Middle frontal gyrus (tissue), 1 donor: Measurements from ENCODE around the gene HOPX.
"Not testable (repeated sequence)": the region's sequence is repeated elsewhere in the genome, so short reads cannot be mapped to it uniquely, and the experiment has no call there.

Experiments used
- DNase-seq: peaks from one replicate; pipeline ENCODE4 v3.0.0-alpha.2; 2015; ENCODE audit warnings: low spot score; ENCODE audit errors: extremely low spot score

Gene HOPX, protein sequence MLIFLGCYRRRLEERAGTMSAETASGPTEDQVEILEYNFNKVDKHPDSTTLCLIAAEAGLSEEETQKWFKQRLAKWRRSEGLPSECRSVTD

DNA sequence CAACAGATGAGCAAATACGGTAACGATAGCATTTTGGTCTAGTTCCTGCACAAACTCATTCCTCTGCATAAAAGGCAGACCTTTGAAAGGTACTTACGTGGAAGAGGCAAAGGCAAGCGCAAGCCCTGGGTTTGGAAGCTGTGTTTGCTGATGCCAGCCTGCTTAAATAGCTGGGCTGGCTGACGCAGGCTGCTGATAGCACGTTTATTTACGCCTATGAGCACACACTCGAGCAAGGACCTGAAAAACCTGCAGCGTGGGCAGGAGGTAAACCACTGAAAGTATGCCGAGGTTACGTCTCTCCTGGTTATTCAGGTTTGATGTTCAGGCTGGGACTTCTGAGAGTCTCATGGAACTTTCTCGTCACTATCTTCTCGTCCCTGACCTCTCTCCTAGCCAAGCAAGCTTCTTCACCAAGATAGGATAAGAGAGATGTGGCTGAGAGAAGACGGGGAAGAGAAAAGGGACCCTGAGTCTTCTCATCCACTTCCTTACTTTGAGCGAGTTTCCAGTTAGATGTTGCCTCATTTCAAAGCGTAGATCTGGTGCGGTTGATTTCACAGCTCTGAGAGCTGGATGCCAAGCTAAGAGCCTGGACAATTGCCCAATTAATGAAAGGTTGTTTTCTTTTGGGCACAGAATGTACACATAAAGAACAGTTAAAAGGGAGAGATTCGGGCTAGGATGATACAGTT, at the start of gene HOPX:
HOPX (minus strand) TSS at position 139 of the 695 bp plus-strand sequence. CDS start 23,480 bp downstream, outside the sequence.
- DNase-seq = no peak

DNA sequence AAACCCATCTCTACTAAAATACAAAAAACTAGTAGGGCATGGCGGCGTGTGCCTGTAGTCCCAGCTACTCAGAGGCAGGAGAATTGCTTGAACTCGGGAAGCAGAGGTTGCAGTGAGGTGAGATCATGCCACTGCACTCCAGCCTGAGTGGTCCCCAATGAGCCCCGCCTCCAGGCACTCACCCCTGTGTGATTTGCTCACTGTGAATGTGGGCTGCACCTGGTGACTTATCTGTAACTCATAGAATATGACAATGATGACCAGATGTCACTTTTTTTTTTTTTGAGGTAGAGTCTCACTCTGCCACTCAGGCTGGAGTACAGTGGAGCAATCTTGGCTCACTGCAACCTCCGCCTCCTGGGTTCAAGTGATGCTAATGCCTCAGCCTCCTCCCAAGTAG, 49.0 kb upstream of the HOPX start:
- no peak for DNase-seq

- no peak for DNase-seq
Observed at GRCh38 chr4:56728512-56728911, 47.4 kb upstream of the HOPX start.

- no peak for DNase-seq
Observed at GRCh38 chr4:56727150-56727549, 46.1 kb upstream of the HOPX start.

DNA sequence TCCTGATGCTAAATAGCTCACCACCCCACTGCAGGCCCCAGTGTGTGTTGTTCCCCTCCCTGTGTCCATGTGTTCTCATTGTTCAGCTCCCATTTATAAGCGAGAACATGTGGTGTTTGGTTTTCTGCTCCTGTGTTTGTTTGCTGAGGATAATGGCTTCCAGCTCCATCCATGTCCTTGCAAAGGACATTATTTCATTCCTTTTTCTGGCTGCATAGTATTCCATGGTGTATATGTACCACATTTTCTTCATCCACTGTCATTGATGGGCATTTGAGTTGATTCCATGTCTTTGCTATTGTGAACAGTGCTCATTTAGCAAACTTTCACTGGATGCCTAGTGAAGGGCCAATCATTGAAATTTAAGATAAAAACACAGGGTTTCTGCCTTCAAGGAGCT, 45.5 kb upstream of the HOPX start:
- DNase-seq = not testable (repeated sequence)

DNA sequence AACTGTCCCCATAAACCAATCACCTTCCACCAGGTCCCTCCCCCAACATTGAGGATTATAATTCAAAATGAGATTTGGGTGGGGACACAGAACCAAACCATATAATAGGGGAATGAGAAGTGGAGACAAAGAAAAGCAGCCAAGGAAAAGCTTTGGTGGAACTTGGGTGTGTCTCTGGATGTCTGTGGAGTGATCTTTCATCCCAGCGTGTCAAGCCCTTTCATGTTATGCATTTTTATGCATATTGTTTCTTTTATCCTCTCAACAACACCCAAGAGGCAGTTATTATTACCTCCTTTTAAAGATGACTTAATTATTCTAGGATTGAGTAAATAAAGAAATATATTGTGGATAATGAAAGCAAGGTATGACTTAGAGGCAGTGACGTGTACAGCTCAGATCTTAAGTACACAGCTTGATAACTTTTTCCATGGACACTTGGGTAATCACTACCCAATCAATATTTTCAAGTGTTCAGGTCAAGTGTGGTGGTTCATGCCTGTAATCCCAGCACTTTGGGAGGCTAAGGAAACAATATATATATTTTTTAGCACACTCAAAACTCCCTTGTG, 42.6 kb upstream of the HOPX start:
- DNase-seq = no peak

- no peak for DNase-seq
Observed at GRCh38 chr4:56723201-56723605, 42.1 kb upstream of the HOPX start.

DNA sequence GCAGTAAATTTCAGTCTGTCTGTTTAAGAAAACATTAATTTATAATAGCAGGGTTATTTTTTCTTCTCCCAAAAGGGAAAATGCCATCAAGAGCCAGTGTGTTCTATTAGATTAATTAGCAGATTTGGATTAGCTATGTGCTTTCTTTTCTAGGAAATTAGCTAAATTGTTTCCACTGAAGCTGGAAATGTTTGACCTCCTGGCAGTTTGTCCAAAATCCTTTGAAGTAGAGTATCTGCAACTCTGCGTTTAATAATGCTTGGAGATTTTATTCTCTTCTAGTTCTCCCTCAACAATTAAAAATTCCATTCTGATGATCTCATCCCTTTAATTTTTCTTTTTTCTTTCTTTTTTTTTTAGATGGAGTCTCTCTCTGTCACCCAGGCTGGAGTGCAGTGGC, 27.1 kb upstream of the HOPX start:
- no peak for DNase-seq

GRCh38 chr4:56705966-56706365, 24.9 kb upstream of the HOPX start:
- DNase-seq = no peak

GRCh38 chr4:56705334-56705733, 24.2 kb upstream of the HOPX start:
- no peak for DNase-seq

DNA sequence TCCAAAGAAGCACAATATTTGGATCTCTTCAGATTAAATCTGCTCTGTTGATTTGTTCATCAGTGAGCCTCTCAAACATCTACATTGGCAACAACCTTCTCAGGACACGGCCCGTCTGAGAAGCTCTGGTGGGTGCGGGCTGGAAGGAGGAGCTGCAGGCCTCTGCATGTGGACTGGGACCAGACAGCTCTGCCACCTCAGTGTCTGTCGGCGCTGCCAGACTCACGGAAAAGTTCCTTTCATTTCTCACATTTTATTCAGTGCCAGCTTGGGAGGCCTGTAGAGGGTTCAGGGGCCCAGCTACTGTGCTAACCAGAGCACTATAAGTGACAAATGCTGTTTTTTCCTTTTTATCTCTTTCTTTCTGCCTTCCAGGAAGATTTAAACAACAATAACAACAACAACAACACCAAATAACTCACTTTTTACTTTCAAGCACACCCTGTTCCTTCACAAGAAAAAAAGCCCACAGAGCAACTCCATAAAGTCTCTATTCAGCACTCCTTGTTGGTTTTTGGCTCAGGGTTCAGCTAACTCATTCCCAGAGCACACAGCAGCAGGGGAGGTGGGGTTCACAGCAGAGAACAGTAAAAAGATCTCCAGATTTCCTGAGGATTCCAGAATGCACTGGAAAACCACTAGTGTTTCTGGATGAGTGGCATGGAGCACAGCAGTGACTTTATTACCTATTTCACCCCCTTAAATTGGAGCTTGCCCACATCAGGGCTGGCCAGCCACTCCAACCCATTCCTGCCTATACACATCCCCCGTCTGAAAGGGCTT, 23.2 kb upstream of the HOPX start:
- no peak for DNase-seq

- DNase-seq = no peak
Observed at GRCh38 chr4:56703378-56703777, 22.3 kb upstream of the HOPX start.

- DNase-seq = no peak
Observed at GRCh38 chr4:56701644-56702043, 20.5 kb upstream of the HOPX start.

DNA sequence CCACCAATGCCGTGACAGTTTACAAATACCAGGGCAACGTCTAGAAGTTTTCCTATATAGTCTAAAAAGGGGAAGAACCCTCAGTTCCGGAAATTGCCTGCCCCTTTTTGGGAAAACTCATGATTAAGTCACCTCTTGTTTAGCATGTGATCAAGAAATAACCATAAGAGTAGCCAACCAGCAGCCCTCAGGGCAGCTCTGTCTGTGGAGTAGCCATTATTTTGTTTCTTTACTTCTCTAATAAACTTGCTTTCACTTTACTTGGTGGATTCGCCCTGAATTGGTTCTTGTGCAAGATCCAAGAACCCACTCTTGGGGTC, 20.0 kb upstream of the HOPX start:
- DNase-seq = no peak

DNA sequence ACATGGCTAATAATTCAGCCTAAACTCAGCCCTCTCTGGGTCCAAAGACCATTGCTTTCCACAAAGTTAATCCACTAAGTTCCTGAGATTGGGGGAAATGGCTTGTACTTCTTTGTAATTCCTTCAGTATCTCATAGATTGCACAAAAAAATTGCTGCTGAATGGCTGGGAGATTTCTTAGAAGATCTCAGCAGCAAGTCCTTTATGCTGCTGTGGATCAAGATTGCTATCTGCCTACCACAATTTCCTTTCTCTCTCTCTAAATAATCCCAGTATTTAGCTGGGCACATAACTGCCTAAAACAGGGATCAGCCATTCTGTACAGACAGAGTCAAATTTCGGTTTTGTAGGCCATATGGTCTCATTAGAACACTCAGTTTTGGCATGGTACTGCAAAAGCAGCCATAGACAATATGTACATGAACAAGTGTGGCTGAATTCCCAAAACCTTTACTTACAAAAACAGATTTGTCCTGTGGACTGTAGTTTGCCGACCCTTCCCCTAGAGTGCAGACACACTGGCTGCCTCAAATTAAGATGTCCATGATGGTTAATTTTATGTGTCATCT, 18.5 kb upstream of the HOPX start:
- DNase-seq = no peak

DNA sequence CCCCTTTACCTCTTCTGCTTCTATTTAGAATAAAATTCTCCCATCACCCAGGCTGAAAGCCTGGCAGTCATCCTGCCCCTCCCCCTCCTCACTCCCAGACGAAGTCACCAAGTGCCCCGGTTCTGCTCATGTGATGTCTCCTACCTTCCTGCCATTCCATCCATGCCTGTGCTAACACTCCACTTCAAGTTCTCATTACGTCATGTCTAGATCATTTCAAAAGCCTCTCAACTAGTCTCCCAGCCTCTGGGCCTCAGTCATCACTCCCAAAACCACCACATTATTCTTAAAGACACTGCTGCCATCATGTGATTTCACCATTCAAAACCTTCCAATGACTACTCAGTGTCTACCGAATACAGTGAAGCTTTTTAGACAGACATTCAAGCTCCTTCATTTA, 17.2 kb upstream of the HOPX start:
- no peak for DNase-seq

- DNase-seq = no peak
Observed at GRCh38 chr4:56696056-56696455, 15.0 kb upstream of the HOPX start.

DNA sequence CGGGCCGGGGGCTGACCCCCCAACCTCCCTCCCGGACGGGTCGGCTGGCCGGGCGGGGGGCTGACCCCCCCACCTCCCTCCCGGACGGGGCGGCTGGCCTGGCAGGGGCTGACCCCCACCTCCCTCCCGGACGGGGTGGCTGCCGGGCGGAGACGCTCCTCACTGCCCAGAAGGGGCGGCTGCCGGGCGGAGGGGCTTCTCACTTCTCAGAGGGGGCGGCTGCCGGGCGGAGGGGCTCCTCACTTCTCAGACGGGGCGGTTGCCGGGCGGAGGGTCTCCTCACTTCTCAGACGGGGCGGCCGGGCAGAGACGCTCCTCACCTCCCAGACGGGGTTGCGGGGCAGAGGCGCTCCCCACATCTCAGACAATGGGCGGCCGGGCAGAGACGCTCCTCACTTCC, 12.4 kb upstream of the HOPX start:
- not testable (repeated sequence) for DNase-seq

- no peak for DNase-seq
Observed at GRCh38 chr4:56692576-56692975, 11.5 kb upstream of the HOPX start.

- DNase-seq = no peak
Observed at GRCh38 chr4:56691425-56691824, 10.3 kb upstream of the HOPX start.

DNA sequence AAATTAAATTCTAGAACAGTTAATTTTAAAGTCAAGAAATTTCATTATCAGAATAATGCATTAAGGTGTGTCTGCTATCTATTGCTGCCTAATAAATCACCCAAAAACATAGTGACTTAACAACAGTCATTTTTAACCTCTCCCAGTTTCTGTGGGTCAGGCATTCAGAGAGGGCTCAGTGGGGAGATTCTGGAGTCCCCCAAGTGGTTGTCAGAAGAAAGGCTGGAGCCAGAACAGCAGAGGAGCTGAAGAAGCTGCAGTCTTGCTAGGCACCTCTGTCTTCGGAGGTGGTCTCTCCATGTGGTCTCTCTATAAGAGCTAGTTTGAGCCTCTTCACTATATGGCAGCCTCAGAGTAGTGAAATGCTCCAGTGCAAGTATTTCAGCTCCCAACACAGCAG, 9.3 kb upstream of the HOPX start:
- DNase-seq = no peak
